ENCODE data around the gene HDAC4. TPM values are rescaled to one million over a fixed set of nuclear protein-coding genes. Genes with fewer than 3 reads are reported as not detected.
A peak's percentile ranks its signal among the peaks of the same experiment; 100 is the strongest.

Gene HDAC4
- total RNA-seq, 1 experiment from 2014 or later: 21.8 TPM

DNA sequence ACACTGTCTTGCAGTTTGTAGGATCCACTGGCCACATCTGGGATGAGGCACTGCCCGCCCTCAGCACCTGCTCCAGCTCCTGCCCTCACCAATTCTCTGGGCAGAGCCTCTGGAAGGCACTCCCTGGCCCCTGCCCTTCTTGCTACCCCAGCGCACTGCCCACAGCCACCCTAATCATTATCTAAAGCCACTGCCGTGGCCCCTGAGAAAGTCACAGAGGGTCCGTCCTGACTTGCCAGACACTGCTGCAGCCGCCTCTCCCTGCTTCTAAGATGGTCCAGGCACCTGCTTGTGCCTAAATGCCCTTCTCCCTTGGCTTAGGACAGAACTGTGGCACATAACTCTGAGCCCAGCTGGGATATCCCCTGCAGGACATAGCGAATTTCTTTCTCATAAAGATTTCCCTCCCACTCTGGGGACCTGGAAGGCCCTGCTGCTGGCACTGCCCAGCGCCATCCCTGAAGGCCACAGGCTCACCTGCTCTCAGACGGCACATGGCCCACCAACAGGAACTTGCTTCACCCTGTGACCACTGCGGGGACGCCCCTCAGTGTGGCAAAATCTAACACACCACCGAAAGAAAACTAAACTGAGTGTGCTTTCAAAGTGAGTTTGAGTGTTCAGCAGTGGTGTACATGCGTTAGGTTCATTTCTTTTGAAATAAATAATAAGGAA, 244.9 kb downstream of the HDAC4 start:
- H3K27ac Mint-ChIP-seq (ENCODE audit: low read depth, unreplicated experiment): no peak overlapping the region
- DNase-seq (ENCODE audit: unreplicated experiment): no peak
- intact Hi-C loops (cut with micrococcal nuclease): no loop called here
- no TSS peak for BruUV-seq (replicated peaks)
- ChIA-PET CTCF (no interaction called here), POLR2A (no interaction called here)
- no peaks in the 10 kb centered on the region for H3K9me3 Mint-ChIP-seq (ENCODE audit: unreplicated experiment)
- TF ChIP-seq CTCF (IDR thresholded peaks at IDR 0.05; ENCODE audit: unreplicated experiment): no peak
- H3K4me3 Mint-ChIP-seq (ENCODE audit: unreplicated experiment): no peak overlapping the region
- H3K36me3 Mint-ChIP-seq (ENCODE audit: insufficient read depth, unreplicated experiment): peaks cover 15% of the 10 kb centered on the region
- H3K4me1 Mint-ChIP-seq (ENCODE audit: insufficient read depth, unreplicated experiment): peaks cover 12% of the 10 kb centered on the region
- no peaks in the 10 kb centered on the region for H3K27me3 Mint-ChIP-seq (ENCODE audit: insufficient read depth, unreplicated experiment)

- intact Hi-C loops (cut with micrococcal nuclease): no loop called here
- H3K4me3 Mint-ChIP-seq (ENCODE audit: unreplicated experiment): no peak overlapping the region
- H3K9me3 Mint-ChIP-seq (ENCODE audit: unreplicated experiment): no peaks in the 10 kb centered on the region
- no peak for TF ChIP-seq CTCF (IDR thresholded peaks at IDR 0.05; ENCODE audit: unreplicated experiment)
- peaks cover 19% of the 10 kb centered on the region for H3K36me3 Mint-ChIP-seq (ENCODE audit: insufficient read depth, unreplicated experiment)
- ChIA-PET POLR2A (interaction anchor here (0.6 kb wide), 1 partner anchor 105 kb away, joined by 3 read pairs; no protein-coding TSS in a partner anchor), CTCF (no interaction called here)
- no peak overlapping the region for H3K27ac Mint-ChIP-seq (ENCODE audit: low read depth, unreplicated experiment)
- no peak for DNase-seq (ENCODE audit: unreplicated experiment)
- H3K27me3 Mint-ChIP-seq (ENCODE audit: insufficient read depth, unreplicated experiment): no peaks in the 10 kb centered on the region
- peaks cover 12% of the 10 kb centered on the region for H3K4me1 Mint-ChIP-seq (ENCODE audit: insufficient read depth, unreplicated experiment)
- no TSS peak for BruUV-seq (replicated peaks)
Measured at GRCh38 chr2:239154971-239155805, 245.6 kb downstream of the HDAC4 start.

- H3K9me3 Mint-ChIP-seq (ENCODE audit: unreplicated experiment): no peaks in the 10 kb centered on the region
- no peak overlapping the region for H3K27ac Mint-ChIP-seq (ENCODE audit: low read depth, unreplicated experiment)
- H3K4me1 Mint-ChIP-seq (ENCODE audit: insufficient read depth, unreplicated experiment): peaks cover 11% of the 10 kb centered on the region
- no TSS peak for BruUV-seq (replicated peaks)
- no peak for TF ChIP-seq CTCF (IDR thresholded peaks at IDR 0.05; ENCODE audit: unreplicated experiment)
- H3K27me3 Mint-ChIP-seq (ENCODE audit: insufficient read depth, unreplicated experiment): no peaks in the 10 kb centered on the region
- H3K4me3 Mint-ChIP-seq (ENCODE audit: unreplicated experiment): no peak overlapping the region
- no peak for DNase-seq (ENCODE audit: unreplicated experiment)
- POLR2A ChIA-PET: no interaction called here
- intact Hi-C loops (cut with micrococcal nuclease): no loop called here
- CTCF ChIA-PET: interaction anchor here (0.5 kb wide), 1 partner anchor 148 kb away, joined by 3 read pairs; no protein-coding TSS in a partner anchor
- H3K36me3 Mint-ChIP-seq (ENCODE audit: insufficient read depth, unreplicated experiment): peaks cover 21% of the 10 kb centered on the region
Measured at GRCh38 chr2:239153806-239154591, 246.8 kb downstream of the HDAC4 start.

DNA sequence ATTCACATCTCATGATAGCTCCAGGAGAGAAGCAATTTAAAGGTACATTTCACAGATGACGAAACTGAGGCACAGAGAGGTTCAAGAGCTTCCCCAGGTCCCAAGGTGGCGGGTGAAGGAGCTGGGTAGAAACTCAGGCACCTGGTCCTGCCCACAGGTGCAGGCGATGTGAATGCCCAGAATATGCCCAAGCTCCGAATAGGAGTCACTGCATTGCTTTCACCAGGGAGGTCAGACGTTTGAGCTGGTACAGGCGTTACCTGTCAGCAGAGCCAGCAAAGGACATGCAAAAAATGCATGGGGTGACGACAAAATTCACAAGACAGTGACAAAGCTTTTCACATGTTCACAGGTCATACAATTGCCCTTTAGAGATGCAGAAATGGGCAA, 247.9 kb downstream of the HDAC4 start:
- CTCF ChIA-PET: no interaction called here

More for the DNA sequence above, 247.9 kb downstream of the HDAC4 start:
- no peak for DNase-seq (ENCODE audit: unreplicated experiment)
- Mint-ChIP-seq H3K4me1 (ENCODE audit: insufficient read depth, unreplicated experiment) (peaks cover 2% of the 10 kb centered on the region), H3K36me3 (ENCODE audit: insufficient read depth, unreplicated experiment) (peaks cover 23% of the 10 kb centered on the region), H3K9me3 (ENCODE audit: unreplicated experiment) (no peaks in the 10 kb centered on the region), H3K4me3 (ENCODE audit: unreplicated experiment) (no peak overlapping the region), H3K27me3 (ENCODE audit: insufficient read depth, unreplicated experiment) (no peaks in the 10 kb centered on the region), H3K27ac (ENCODE audit: low read depth, unreplicated experiment) (peak overlapping the region; percentile 32)
- no TSS peak for BruUV-seq (replicated peaks)
- POLR2A ChIA-PET: interaction anchor here (0.9 kb wide), 1 partner anchor 17 kb away, joined by 3 read pairs; no protein-coding TSS in a partner anchor
- intact Hi-C loops (cut with micrococcal nuclease): no loop called here
- TF ChIP-seq CTCF (IDR thresholded peaks at IDR 0.05; ENCODE audit: unreplicated experiment): no peak
